Kidney (tissue), 14 donors: ENCODE data around the gene PROSER3. TPM values are rescaled to one million over a fixed set of nuclear protein-coding genes. Genes with fewer than 3 reads are reported as not detected.

Experiments used
- DNase-seq, 5 donors: peaks; one replicate each; pipeline ENCODE4 v3.0.0-alpha.2; 2013 to 2020
- FAIRE-seq: peaks from 2 replicates; lab custom pipeline; 2012; peaks lifted over from hg19 to GRCh38; lab: Jason Lieb, UNC
- H3K27ac ChIP-seq, 2 donors: one replicate each; pipeline ENCODE4 v1.7.0; 2013; ENCODE audit warnings: low read depth in 2 of 2, low read length in 2 of 2, inconsistent platforms in 1 of 2
- H3K27me3 ChIP-seq: one replicate; pipeline ENCODE4 v1.7.1; 2013; ENCODE audit warnings: low read length, inconsistent platforms; ENCODE audit not compliant: control insufficient read depth, insufficient read depth
- H3K36me3 ChIP-seq, 3 donors: one replicate each; pipeline versions ENCODE4 v1.7.0 to v1.7.1; 2013; ENCODE audit warnings: low read length in 3 of 3, control low read depth in 1 of 3, inconsistent platforms in 1 of 3; ENCODE audit not compliant: insufficient read depth in 3 of 3, control insufficient read depth in 2 of 3
- H3K4me1 ChIP-seq, 3 donors: one replicate each; pipeline versions ENCODE4 v1.7.0 to v1.7.1; 2013; ENCODE audit warnings: low read length in 3 of 3, inconsistent platforms in 1 of 3, low read depth in 1 of 3; ENCODE audit not compliant: control insufficient read depth in 2 of 3, insufficient read depth in 2 of 3
- H3K4me3 ChIP-seq, 3 donors: one replicate each; pipeline versions ENCODE4 v1.7.0 to v1.8.1; 2013; ENCODE audit warnings: low read length in 3 of 3, control low read depth in 1 of 3, inconsistent platforms in 1 of 3
- H3K9ac ChIP-seq, 3 donors: one replicate each; pipeline versions ENCODE4 v1.7.0 to v1.7.1; 2013; ENCODE audit warnings: low read length in 3 of 3, control low read depth in 1 of 3, inconsistent platforms in 1 of 3
- H3K9me3 ChIP-seq, 3 donors: one replicate each; pipeline versions ENCODE4 v1.7.0 to v1.7.1; 2013; ENCODE audit warnings: low read length in 3 of 3, control low read depth in 1 of 3, inconsistent platforms in 1 of 3; ENCODE audit not compliant: control insufficient read depth in 2 of 3, insufficient read depth in 1 of 3
- intact Hi-C: fragments of 100-400 bp; cut with DNase I; formaldehyde crosslinking; loops from one replicate; pipeline ENCODE4 v1.11.1; 2022
- polyA plus RNA-seq: library from polyadenylated mRNA; stranded (reverse); fragments of 350-450 nt; fragmentation: Illumina TruSeq; extraction: RNeasy Lipid Tissue Mini Kit (QIAGEN cat#74804); gene quantifications from one replicate; pipeline ENCODE4 v1.2.3, GENCODE V29; 2014; ENCODE audit warnings: low read depth, low replicate concordance; ENCODE audit not compliant: insufficient read depth
- total RNA-seq: library from RNA; stranded (reverse); fragmentation: NEBNext Ultra II Directional; extraction: Animal tissue kit (Norgen Biotek cat#: 25700); gene quantifications from one replicate; pipeline ENCODE4 v1.2.1, GENCODE V29; 2021
- TF ChIP-seq, protein P1 (sequence below): IDR thresholded peaks from 3 replicates; pipeline ENCODE4 v1.5.1; 2012; ENCODE audit warnings: mild to moderate bottlenecking, moderate library complexity, borderline replicate concordance; ENCODE audit not compliant: insufficient read depth; ENCODE audit errors: extremely low read depth
- donor health status: control.
- donor health status: control.
- donor health status: control.
- donor health status: control.
- donor health status: control.
- donor health status: DM: yes; HTN: yes; CAD: no.
- donor health status: Normal renal cell carcinoma (clear cell type).

Gene PROSER3
- total and polyA plus RNA-seq, 2 donors from 2014 or later = 2.8 to 34.9 TPM

DNA sequence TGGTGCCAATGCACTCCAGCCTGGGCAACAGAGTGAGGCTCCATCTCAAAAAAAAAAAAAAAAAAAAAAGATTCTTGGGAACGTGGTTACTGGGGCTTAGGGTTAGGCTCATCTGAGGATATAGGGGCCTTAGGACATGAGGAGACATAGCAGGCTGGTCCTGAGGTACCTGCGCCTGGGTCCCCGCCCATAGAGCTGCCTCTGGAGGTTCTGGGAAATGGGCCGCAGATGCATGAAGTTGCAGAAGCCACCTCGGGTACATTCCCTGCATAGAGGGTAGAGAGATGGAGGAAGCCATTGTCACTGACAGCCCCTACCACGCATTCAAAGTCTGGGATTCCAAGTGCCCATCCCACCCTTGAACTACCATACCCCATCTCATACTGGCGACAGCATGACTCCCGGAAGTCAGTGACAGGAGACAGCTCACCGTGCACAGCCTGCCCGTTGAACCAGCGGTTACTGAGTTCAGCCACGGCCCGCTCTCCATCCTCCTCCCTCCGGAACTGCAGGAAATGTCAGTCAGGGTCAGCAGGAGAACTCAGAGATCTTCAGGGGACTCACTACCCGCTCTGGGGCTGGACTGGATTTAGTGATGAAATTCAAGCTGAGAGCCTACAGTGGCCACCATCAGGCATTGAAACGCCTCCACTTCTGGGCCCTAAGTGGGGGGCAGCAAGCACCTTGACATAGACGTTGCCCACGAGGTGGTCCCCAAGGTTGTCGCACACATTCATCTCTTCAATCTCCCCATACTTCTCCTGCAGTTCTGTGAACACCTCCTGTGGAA, 14.1 kb upstream of the PROSER3 start:
- DNase-seq (peak in 2 of 5 donors; percentile 62 to 77), FAIRE-seq (no peak)
- H3K9ac ChIP-seq = no peak overlapping the region
- intact Hi-C loops = no loop called here
- no peaks in the 10 kb centered on the region for H3K9me3 ChIP-seq
- H3K4me1 ChIP-seq = peaks cover 2 to 21% (median 4%) of the 10 kb centered on the region in 3 donors
- H3K27ac ChIP-seq = no peak overlapping the region
- TF ChIP-seq, protein P1, sequence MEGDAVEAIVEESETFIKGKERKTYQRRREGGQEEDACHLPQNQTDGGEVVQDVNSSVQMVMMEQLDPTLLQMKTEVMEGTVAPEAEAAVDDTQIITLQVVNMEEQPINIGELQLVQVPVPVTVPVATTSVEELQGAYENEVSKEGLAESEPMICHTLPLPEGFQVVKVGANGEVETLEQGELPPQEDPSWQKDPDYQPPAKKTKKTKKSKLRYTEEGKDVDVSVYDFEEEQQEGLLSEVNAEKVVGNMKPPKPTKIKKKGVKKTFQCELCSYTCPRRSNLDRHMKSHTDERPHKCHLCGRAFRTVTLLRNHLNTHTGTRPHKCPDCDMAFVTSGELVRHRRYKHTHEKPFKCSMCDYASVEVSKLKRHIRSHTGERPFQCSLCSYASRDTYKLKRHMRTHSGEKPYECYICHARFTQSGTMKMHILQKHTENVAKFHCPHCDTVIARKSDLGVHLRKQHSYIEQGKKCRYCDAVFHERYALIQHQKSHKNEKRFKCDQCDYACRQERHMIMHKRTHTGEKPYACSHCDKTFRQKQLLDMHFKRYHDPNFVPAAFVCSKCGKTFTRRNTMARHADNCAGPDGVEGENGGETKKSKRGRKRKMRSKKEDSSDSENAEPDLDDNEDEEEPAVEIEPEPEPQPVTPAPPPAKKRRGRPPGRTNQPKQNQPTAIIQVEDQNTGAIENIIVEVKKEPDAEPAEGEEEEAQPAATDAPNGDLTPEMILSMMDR = no peak
- H3K36me3 ChIP-seq = no peaks in the 10 kb centered on the region
- no peaks in the 10 kb centered on the region for H3K27me3 ChIP-seq
- H3K4me3 ChIP-seq = peak overlapping the region in 2 of 3 donors; percentile 94 to 99

DNA sequence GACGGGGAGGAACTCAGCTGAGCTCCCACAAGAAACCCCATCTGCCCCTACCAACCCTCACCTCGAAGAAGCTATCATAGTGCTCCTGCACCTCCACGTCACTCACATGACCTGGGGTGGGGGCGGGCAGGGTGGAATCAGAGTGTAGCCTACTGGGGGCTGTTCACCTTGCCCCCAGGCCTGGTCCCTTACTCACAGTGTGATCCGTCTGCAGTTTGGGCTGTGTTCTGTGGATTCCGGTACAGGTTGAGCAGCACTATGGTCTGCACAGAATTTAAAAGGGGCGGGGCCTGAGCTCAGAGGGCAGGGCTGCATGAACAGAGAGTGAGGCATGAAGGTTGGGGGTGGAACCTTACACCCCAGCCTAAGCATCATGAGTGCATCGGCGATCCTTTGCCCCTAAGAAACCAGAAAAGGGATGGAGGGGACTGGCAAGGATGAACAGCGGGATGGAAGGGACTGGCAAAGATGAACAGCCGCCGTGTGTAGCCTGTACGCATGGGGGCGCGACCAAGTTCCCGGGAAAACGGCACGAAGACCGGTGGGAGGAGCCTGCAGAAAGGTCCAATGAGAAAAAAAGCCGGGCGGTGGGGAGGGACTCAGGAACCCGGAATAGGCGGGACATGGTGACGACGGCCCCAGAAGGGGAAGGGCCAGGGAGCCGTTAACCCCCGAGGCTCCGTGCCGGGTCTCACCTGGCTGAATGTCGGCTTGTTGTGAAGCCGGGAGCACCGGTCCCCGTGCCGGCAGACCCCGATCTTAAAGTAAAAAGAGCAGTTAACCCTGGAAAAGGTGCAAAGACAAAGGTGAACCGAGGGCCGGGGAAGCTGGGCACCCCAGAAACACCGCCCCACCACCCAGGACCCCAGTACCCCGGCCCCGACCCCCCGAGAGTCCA, 13.3 kb upstream of the PROSER3 start:
- no peaks in the 10 kb centered on the region for H3K27me3 ChIP-seq
- peak overlapping the region; percentile 99 to 100 for H3K27ac ChIP-seq
- DNase-seq = peak; percentile 97 to 99 (median 98)
- no peak for FAIRE-seq
- peaks cover 2 to 24% (median 9%) of the 10 kb centered on the region in 3 donors for H3K4me1 ChIP-seq
- H3K4me3 ChIP-seq = peak overlapping the region; percentile 79 to 99 (median 94)
- H3K9me3 ChIP-seq = no peaks in the 10 kb centered on the region
- H3K36me3 ChIP-seq = no peaks in the 10 kb centered on the region
- TF ChIP-seq, protein P1 = no peak
- H3K9ac ChIP-seq = peak overlapping the region in 2 of 3 donors; percentile 61 to 90
- intact Hi-C loops = no loop called here

DNA sequence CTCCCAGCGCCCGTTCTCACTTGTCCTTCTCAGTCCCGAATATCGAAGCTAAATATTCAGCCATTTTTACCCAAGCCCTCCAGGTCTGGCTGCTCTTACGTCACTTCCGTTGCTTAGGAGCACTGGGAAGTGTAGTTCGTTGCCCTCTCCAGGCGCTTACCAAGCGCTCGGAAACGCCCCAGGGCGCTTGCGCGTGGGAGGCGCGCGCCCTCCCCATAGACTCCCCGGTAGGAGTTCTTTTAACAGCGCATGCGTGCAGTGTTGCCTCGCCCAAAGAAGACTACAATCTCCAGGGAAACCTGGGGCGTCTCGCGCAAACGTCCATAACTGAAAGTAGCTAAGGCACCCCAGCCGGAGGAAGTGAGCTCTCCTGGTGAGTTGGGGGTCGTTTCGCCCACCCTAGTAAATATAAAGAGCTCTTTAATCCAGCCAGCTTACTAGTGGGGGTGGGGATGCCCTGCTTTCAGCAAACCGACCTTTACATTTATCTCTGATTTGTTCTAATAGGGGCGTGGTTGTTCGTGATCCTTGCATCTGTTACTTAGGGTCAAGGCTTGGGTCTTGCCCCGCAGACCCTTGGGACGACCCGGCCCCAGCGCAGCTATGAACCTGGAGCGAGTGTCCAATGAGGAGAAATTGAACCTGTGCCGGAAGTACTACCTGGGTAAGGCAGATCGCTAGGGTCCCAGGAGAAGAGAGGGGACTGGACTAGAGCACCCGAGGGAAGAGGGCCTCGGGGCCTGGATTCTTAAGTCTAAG, 12.5 kb upstream of the PROSER3 start, which contains the start of the genes PSENEN and U2AF1L4:
Gene PSENEN (plus strand): TSS at position 324 of the 759 bp plus-strand sequence. CDS start 280 bp downstream, at position 604.
Gene U2AF1L4 (minus strand): TSS at position 91 of the 759 bp plus-strand sequence. CDS start 27 bp downstream, at position 64.
- intact Hi-C loops = no loop called here
- Histone ChIP-seq H3K27me3 (no peaks in the 10 kb centered on the region), H3K4me3 (peak within 1 kb of the TSS; percentile 94 to 99 (median 94)), H3K9ac (peak within 1 kb of the TSS; percentile 63 to 98 (median 77)), H3K36me3 (no peaks in the 10 kb centered on the region), H3K9me3 (no peaks in the 10 kb centered on the region), H3K27ac (peak within 1 kb of the TSS; percentile 99 to 100), H3K4me1 (peaks cover 2 to 22% (median 9%) of the 10 kb centered on the region in 3 donors)
- TF ChIP-seq, protein P1 = peak; percentile 7
- peak; percentile 98 to 100 (median 99) for DNase-seq
- peak; percentile 68 for FAIRE-seq
